Measurements from ENCODE around the gene INTS1. TPM values are rescaled to one million over a fixed set of nuclear protein-coding genes. Genes with fewer than 3 reads are reported as not detected.
A peak's percentile ranks its signal among the peaks of the same experiment; 100 is the strongest.

INTS1 gene
- total RNA-seq, 2 experiments from 2014 or later, result 105 to 112 TPM

GRCh38 chr7:1470901-1471300 lies 33.3 kb downstream of the INTS1 start:
- H3K4me3 Mint-ChIP-seq, result no peak overlapping the region
- ChIA-PET POLR2A (no interaction called here), CTCF (no interaction called here)
- no peak overlapping the region for H3K27ac Mint-ChIP-seq
- no peak for ATAC-seq
- peaks cover 10% of the 10 kb centered on the region for H3K36me3 Mint-ChIP-seq (ENCODE audit: low read depth)
- H3K4me1 Mint-ChIP-seq (ENCODE audit: low read depth), result peaks cover 11% of the 10 kb centered on the region
- DNase-seq, result no peak
- no peaks in the 10 kb centered on the region for H3K27me3 Mint-ChIP-seq (ENCODE audit: low read depth)
- no peaks in the 10 kb centered on the region for H3K9me3 Mint-ChIP-seq (ENCODE audit: insufficient read depth)

DNA sequence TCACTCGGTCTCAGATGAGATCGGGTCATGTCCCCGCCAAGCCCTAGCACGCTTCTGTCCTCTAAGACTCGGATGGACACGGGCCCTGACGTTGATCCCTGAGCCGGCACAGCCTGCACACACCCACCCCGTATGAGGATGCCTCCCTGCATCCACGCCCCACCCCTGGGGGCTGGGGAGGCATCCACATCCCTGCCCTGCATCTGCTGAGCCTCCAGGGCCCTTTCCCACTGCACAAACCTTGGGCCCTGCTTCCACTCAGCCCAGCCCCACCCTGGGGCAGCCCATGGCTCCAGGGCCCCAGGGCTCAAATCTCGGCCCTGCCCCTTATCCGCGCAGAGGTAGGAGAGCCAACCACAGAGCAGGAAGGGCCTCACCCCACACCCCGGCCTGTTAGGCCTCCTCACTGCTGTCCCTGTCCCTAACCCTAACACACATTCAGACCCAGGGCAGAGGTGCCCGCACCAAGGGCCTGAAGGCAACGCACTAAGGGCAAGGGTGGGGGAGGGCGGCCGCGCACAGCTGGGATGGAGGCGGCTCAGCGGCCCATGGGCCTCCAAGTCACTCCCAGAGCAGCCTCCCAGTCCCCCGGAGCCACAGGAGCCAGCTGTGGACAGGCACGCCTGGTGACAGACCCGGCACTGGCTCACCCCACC lies 35.4 kb downstream of the INTS1 start:
- Mint-ChIP-seq H3K27ac (no peak overlapping the region), H3K36me3 (ENCODE audit: low read depth) (peaks cover 3% of the 10 kb centered on the region), H3K27me3 (ENCODE audit: low read depth) (no peaks in the 10 kb centered on the region), H3K4me1 (ENCODE audit: low read depth) (peaks cover 3% of the 10 kb centered on the region), H3K9me3 (ENCODE audit: insufficient read depth) (no peaks in the 10 kb centered on the region), H3K4me3 (no peak overlapping the region)
- ChIA-PET POLR2A (interaction anchor here (0.8 kb wide), 1 partner anchor 72 kb away, joined by 3 read pairs; no protein-coding TSS in a partner anchor), CTCF (no interaction called here)
- ATAC-seq, result no peak
- DNase-seq, result no peak

- ChIA-PET CTCF (no interaction called here), POLR2A (no interaction called here)
These were observed 36.0 kb downstream of the INTS1 start for GRCh38 chr7:1468203-1468602.

DNA sequence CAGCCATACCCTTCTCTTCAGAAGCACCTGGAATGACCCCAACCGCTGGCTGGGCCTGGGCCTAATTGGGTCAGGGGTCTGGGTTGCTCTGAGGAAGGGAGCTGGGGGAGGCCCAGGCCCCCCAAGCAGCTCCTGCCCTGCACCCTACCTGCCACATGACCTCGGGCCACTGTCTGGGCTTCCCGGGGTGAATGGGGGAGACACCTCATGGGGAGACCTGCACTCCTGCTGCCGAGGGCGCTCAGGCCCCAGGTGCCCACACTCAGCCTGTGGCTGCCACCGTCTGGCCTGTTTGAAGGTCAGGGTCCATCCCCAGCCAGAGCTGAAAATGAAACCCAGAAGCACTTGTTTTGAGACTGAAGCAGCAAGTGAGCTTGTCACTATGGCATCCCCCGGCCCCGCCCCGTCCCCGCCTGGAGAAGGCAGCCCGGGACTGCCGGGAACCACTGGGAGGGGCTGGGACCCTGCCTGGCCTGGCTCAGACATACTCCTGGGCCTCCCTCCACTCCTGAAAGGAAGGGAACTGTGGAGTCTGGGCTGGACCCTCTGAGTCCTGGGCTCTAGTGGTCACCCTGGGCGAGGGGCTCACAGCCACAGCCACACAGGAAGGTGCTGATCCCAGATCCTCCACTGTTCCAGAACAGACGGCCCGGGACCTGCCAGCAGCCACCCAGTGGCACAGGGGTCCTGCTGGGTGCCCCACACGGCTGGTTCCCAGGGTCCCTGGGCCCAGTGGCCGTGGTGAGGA lies 37.5 kb downstream of the INTS1 start:
- ATAC-seq, result no peak

More at GRCh38 chr7:1468203-1468602, 36.0 kb downstream of the INTS1 start:
- Mint-ChIP-seq H3K4me1 (ENCODE audit: low read depth) (peaks cover 2% of the 10 kb centered on the region), H3K4me3 (no peak overlapping the region), H3K27ac (peak overlapping the region; percentile 39), H3K27me3 (ENCODE audit: low read depth) (no peaks in the 10 kb centered on the region), H3K9me3 (ENCODE audit: insufficient read depth) (no peaks in the 10 kb centered on the region), H3K36me3 (ENCODE audit: low read depth) (peaks cover 3% of the 10 kb centered on the region)
- DNase-seq (no peak), ATAC-seq (no peak)

DNA sequence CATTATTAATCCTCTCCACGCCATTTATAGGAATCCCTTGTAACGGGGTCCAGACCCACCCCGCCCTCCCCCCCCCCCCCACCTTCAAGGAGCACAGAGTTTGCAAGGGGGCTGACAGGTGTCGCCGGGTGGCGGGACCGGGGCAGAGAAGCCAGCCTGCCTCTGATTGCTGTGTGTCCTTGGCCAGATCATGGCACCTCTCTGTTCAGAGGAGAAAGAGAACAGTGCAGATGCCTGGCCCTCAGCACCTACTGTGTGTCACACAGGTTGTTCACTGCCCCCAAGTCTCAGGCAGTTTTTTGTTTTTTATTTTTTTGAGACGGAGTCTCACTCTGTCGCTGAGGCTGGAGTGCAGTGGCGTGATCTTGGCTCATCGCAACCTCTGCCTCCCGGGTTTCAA lies 39.5 kb downstream of the INTS1 start:
- Mint-ChIP-seq H3K9me3 (ENCODE audit: insufficient read depth) (no peaks in the 10 kb centered on the region), H3K36me3 (ENCODE audit: low read depth) (no peaks in the 10 kb centered on the region), H3K4me3 (no peak overlapping the region), H3K27ac (no peak overlapping the region), H3K4me1 (ENCODE audit: low read depth) (peaks cover 12% of the 10 kb centered on the region), H3K27me3 (ENCODE audit: low read depth) (peaks cover 6% of the 10 kb centered on the region)
- POLR2A ChIA-PET, result interaction anchor here (0.6 kb wide), 1 partner anchor 488 kb away, joined by 3 read pairs; no protein-coding TSS in a partner anchor
- ATAC-seq, result no peak
- DNase-seq, result no peak
- CTCF ChIA-PET, result no interaction called here

More for the DNA sequence above, 37.5 kb downstream of the INTS1 start:
- Mint-ChIP-seq H3K9me3 (ENCODE audit: insufficient read depth) (no peaks in the 10 kb centered on the region), H3K4me1 (ENCODE audit: low read depth) (peaks cover 4% of the 10 kb centered on the region), H3K27me3 (ENCODE audit: low read depth) (peaks cover 5% of the 10 kb centered on the region), H3K4me3 (no peak overlapping the region), H3K36me3 (ENCODE audit: low read depth) (no peaks in the 10 kb centered on the region), H3K27ac (no peak overlapping the region)
- ChIA-PET POLR2A (no interaction called here), CTCF (no interaction called here)
- no peak for DNase-seq

DNA sequence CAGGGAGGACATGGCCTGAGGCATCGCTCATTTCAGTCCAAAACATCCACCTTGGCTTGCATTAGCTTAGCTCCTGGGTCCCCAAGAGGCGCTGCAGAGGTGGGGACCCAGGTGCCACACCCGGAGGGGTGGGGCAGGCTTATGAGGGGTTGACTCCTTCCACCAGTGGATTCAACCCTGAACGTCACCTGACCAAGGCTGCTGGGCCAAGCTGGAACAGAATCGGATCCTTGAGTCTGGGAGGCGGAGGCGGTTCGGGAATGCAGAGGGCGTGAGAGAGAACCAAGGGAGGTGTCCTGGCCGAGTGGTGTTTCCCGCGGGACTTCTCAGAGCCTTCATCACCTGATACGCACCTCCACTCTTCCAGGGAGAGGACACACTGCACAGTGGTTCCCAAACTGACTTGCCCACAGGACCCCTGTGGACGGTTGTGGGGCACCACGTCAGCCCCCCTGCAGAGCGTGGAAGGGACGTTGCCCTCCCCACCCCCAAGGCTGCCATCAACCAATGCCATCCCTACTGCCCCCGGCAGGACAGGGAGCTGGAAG lies 40.4 kb downstream of the INTS1 start:
- H3K4me1 Mint-ChIP-seq (ENCODE audit: low read depth), result peaks cover 12% of the 10 kb centered on the region
- CTCF ChIA-PET, result interaction anchor here (2.7 kb wide), 1 partner anchor 10 kb away, joined by 9 read pairs; no protein-coding TSS in a partner anchor
- POLR2A ChIA-PET, result interaction anchor here (0.6 kb wide), 1 partner anchor 487 kb away, joined by 3 read pairs; no protein-coding TSS in a partner anchor

DNA sequence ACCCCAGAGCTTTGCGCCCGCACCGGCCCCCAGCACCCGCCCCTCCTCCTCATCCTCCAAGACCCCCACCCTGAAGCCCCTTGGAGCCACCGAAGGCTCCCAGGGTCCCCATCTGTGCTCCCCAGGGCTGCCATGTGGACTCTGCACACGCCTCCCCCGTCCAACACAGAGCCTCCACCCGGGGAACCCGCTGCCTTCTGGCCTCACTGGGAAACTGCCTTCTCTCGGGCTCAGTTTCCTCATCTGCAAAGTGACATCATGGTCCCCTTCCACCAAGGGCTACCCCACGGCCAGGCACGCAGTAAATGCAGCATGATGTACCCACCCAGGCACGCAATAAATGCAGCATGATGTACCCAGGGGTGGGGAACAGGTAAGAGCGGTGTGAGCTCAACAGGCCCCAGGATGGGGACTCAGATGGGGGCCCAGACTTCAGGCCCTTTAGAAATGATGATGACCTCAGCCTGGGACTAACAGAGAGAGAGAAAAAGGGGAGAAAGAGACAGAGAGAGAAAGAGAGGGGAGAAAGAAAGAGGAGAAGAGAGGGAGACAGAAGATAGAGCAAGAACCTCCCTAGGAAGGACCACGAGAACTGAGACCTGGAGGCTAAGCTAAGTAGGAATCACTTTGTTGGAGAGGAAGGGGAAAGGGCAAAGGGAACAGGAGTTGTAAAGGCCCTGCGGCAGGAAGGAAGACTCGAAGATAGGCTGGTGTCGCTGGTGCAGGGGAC lies 42.4 kb downstream of the INTS1 start:
- CTCF ChIA-PET, result interaction anchor here (2.7 kb wide), 1 partner anchor 12 kb away, joined by 9 read pairs; no protein-coding TSS in a partner anchor
- POLR2A ChIA-PET, result no interaction called here
- Mint-ChIP-seq H3K27me3 (ENCODE audit: low read depth) (peaks cover 12% of the 10 kb centered on the region), H3K9me3 (ENCODE audit: insufficient read depth) (no peaks in the 10 kb centered on the region), H3K27ac (peak overlapping the region; percentile 54), H3K4me3 (no peak overlapping the region), H3K4me1 (ENCODE audit: low read depth) (peaks cover 15% of the 10 kb centered on the region), H3K36me3 (ENCODE audit: low read depth) (no peaks in the 10 kb centered on the region)
- ATAC-seq (no peak), DNase-seq (no peak)

More for the DNA sequence above, 40.4 kb downstream of the INTS1 start:
- ATAC-seq, result no peak
- H3K27ac Mint-ChIP-seq, result no peak overlapping the region
- H3K9me3 Mint-ChIP-seq (ENCODE audit: insufficient read depth), result no peaks in the 10 kb centered on the region
- H3K4me3 Mint-ChIP-seq, result no peak overlapping the region
- no peaks in the 10 kb centered on the region for H3K36me3 Mint-ChIP-seq (ENCODE audit: low read depth)
- peaks cover 6% of the 10 kb centered on the region for H3K27me3 Mint-ChIP-seq (ENCODE audit: low read depth)
- no peak for DNase-seq

DNA sequence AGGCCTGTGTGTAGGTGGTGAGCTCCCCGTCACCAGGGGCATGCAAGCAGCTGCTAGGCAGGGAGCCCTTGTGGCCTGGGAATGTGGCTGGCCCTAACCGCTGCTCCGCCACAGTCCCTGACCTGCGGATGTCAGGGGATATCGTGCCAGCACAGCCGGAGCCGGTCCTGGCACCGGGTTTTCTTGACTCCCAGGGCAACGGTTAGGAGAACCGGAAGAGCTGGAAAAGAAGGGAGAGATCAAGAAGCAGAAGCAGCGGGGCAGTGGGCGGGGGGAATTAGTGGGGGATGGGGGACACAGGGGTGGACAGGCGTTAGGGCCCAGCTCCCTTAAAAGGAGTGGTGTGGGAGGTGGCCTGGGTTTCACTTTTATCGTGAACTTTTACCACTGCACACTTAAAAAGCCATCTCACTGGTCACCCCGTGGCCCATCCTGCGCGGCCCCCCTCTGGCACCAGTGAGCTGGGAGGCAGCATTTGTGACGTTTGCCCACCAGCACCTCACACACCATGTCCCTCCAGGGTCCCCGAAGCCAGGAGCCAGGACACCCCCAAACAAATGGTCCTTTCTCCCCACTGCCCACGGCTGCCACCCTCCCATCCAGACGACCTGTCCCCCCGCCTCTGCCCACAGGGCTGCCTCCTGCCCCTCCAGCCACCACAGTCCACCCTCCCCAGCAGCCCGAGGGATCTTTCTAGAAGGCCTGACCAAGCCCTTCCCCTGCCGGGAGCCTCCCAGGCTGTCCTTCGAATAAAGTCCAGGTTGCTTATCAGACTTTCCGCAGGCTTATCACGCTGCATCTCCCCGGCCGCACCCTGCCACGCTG lies 43.2 kb downstream of the INTS1 start:
- Mint-ChIP-seq H3K36me3 (ENCODE audit: low read depth) (no peaks in the 10 kb centered on the region), H3K9me3 (ENCODE audit: insufficient read depth) (no peaks in the 10 kb centered on the region), H3K4me1 (ENCODE audit: low read depth) (peaks cover 15% of the 10 kb centered on the region), H3K4me3 (no peak overlapping the region), H3K27ac (no peak overlapping the region), H3K27me3 (ENCODE audit: low read depth) (peaks cover 12% of the 10 kb centered on the region)
- no peak for ATAC-seq
- no peak for DNase-seq
- CTCF ChIA-PET, result interaction anchor here (1.5 to 2.7 kb wide), 2 partner anchors 13 kb away, joined by 4 to 9 read pairs; no protein-coding TSS in a partner anchor
- POLR2A ChIA-PET, result no interaction called here

DNA sequence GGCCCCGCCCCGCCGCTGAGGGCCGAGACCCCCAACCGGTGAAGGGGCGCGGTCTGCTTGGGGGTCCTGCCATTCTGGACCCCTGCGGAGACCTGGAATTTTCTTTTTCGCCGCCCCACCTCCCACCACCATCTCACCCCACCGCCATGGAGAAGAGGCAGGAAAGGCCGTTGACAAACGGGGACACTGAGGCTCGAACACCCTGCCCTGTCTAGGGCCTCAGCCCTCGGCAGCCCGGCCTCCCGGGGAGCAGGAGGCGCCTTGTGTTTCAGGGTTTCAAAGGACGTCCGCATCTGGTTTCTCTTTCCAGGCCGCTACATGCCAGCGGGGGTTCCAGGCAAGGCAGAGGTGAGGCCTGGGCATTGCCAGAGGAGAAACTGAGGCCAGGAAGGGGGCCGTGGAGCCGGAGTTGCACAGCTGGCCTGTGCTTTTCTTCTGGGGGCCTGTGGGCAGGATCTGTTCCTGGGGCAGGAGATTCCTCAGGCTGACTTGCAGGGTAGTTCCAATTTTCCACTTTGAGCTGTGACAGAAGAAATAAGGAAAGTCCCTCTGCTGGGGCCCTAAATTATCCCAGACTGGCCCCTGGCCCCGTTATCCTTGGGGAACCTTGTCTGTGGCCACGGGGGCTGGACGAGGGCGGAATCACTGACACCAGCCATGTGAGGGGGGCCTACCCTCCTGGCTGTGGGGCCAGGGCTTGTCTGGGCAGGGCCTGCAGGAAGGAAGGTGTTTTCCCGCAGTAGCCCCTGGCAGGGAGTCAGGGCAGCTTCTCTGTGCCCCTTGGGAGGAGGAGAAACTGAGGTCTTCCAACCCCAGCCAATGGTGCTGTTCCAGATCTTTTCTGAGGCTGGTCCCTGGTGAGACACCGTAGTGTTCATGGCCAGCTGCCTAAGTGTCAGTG lies 44.0 kb downstream of the INTS1 start:
- ChIA-PET CTCF (interaction anchor here (1.5 kb wide), 1 partner anchor 14 kb away, joined by 4 read pairs; no protein-coding TSS in a partner anchor), POLR2A (no interaction called here)
- H3K4me1 Mint-ChIP-seq (ENCODE audit: low read depth), result peaks cover 15% of the 10 kb centered on the region
- peak overlapping the region; percentile 63 for H3K4me3 Mint-ChIP-seq
- peak; percentile 33 for DNase-seq
- peak; percentile 4 for ATAC-seq
- H3K27me3 Mint-ChIP-seq (ENCODE audit: low read depth), result peaks cover 12% of the 10 kb centered on the region
- H3K36me3 Mint-ChIP-seq (ENCODE audit: low read depth), result no peaks in the 10 kb centered on the region
- no peak overlapping the region for H3K27ac Mint-ChIP-seq
- H3K9me3 Mint-ChIP-seq (ENCODE audit: insufficient read depth), result no peaks in the 10 kb centered on the region

DNA sequence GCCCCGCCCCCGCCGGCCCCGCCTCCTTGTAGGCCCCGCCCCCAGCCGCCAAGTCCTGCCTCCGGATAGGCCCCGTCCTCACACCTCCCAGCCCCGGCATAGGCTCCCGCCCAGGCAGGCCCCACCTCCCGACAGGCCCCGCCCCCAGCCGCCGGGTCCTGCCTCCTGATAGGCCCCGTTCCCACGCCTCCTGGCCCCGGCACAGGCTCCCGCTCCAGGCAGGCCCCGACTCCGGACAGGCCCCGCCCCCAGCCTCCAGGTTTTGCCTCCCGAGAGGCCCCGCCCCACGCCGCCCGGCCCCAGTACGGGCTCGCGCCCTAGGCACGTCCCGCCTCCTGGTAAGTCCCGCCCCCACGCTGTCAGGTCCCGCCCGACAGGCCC lies 44.7 kb downstream of the INTS1 start:
- H3K4me3 Mint-ChIP-seq, result peak overlapping the region; percentile 56
- ATAC-seq, result peak; percentile 98
- peaks cover 12% of the 10 kb centered on the region for H3K27me3 Mint-ChIP-seq (ENCODE audit: low read depth)
- no peaks in the 10 kb centered on the region for H3K36me3 Mint-ChIP-seq (ENCODE audit: low read depth)
- peaks cover 15% of the 10 kb centered on the region for H3K4me1 Mint-ChIP-seq (ENCODE audit: low read depth)
- H3K9me3 Mint-ChIP-seq (ENCODE audit: insufficient read depth), result no peaks in the 10 kb centered on the region
- no peak overlapping the region for H3K27ac Mint-ChIP-seq
- DNase-seq, result peak; percentile 96
- POLR2A ChIA-PET, result no interaction called here
- CTCF ChIA-PET, result interaction anchor here (1.5 kb wide), 1 partner anchor 14 kb away, joined by 4 read pairs; no protein-coding TSS in a partner anchor

Measured in activated CD8-positive, alpha-beta T cell treated with anti-CD3 and anti-CD28 coated beads, Interleukin-2, amount 10 ng/mL, durations not matched to agents 7 days and 5 days (primary cell).